GM12878 (cell line): ENCODE data around the gene PTPRD. TPM values are rescaled to one million over a fixed set of nuclear protein-coding genes. Genes with fewer than 3 reads are reported as not detected.

Experiments used
- ATAC-seq: fragments of 200-7000 bp; cut with Tn5 transposase; 3 replicates; pipeline ENCODE4 v1.9.1; 2020; ENCODE audit warnings: mild to moderate bottlenecking, moderate library complexity
- BruUV-seq: library from RNA; stranded (reverse); fragments of 400-500 nt; replicated peaks from 2 replicates; lab custom pipeline; 2021; lab: Mats Ljungman, UMichigan
- CTCF ChIA-PET: fragments of 300-600 bp; sonication (Branson Sonifier 250); formaldehyde crosslinking; extraction: SDS; loops from one replicate; lab custom pipeline; 2021; ENCODE audit warnings: inconsistent platforms; lab: Yijun Ruan, JAX
- POLR2A ChIA-PET: fragments of 350-600 bp; formaldehyde crosslinking; extraction: SDS; loops from one replicate; lab custom pipeline; 2021; ENCODE audit warnings: inconsistent platforms; lab: Charles Lee
- RAD21 ChIA-PET: fragments of 300-600 bp; sonication (Branson Sonifier 250); formaldehyde crosslinking; loops from one replicate; lab custom pipeline; 2023; ENCODE audit warnings: antibody characterized with exemption; ENCODE audit not compliant: unreplicated experiment; lab: Charles Lee
- SMC1A ChIA-PET: fragments of 300-600 bp; sonication (Branson Sonifier 250); formaldehyde crosslinking; loops from one replicate; lab custom pipeline; 2023; ENCODE audit not compliant: unreplicated experiment, uncharacterized antibody; lab: Charles Lee
- DNase-seq: peaks from one replicate; pipeline ENCODE4 v3.0.0-alpha.2; 2011; ENCODE audit warnings: low read depth, low spot score
- FAIRE-seq: peaks from 3 replicates; lab custom pipeline; 2011; peaks lifted over from hg19 to GRCh38; lab: Jason Lieb, UNC
- H2AFZ ChIP-seq: 2 replicates; pipeline ENCODE4 v1.6.0; 2011; ENCODE audit warnings: low read depth, low read length, control low read depth; ENCODE audit not compliant: control insufficient read depth
- H3K27ac ChIP-seq: 2 replicates; pipeline ENCODE4 v1.5.1; 2011; ENCODE audit warnings: control low read depth; ENCODE audit not compliant: control insufficient read depth, insufficient read depth
- H3K27me3 ChIP-seq, 2 experiments: replicated peaks in 1 of 2; 2 replicates each; pipeline versions ENCODE4 v1.6.0 to v1.6.1; 2011; ENCODE audit warnings: low read length in 1 of 2; ENCODE audit not compliant: control insufficient read depth in 2 of 2, insufficient read depth in 2 of 2
- H3K36me3 ChIP-seq, 2 experiments: 2 replicates each; pipeline ENCODE4 v1.5.1; 2011; ENCODE audit warnings: low read length in 1 of 2; ENCODE audit not compliant: control insufficient read depth in 2 of 2, insufficient read depth in 2 of 2
- H3K4me1 ChIP-seq: 2 replicates; pipeline ENCODE4 v1.6.1; 2011; ENCODE audit warnings: mild to moderate bottlenecking, low read length, moderate library complexity, mixed read lengths; ENCODE audit not compliant: control insufficient read depth, insufficient read depth
- H3K4me2 ChIP-seq: 2 replicates; pipeline ENCODE4 v1.6.0; 2011; ENCODE audit warnings: control low read depth; ENCODE audit not compliant: control insufficient read depth, insufficient read depth
- H3K4me3 ChIP-seq: fragments of 200-600 bp; sonication (generic); 2 replicates; pipeline ENCODE4 v1.5.1; 2016
- H3K79me2 ChIP-seq: 2 replicates; pipeline ENCODE4 v1.6.0; 2011; ENCODE audit warnings: low read length; ENCODE audit not compliant: control insufficient read depth, insufficient read depth
- H3K9ac ChIP-seq: 2 replicates; pipeline ENCODE4 v1.8.0; 2011; ENCODE audit warnings: low read length, control low read depth, mixed read lengths; ENCODE audit not compliant: control insufficient read depth, insufficient read depth
- H3K9me3 ChIP-seq: replicated peaks from 3 replicates; pipeline ENCODE4 v1.5.1; 2011; ENCODE audit warnings: mild to moderate bottlenecking, low read length; ENCODE audit not compliant: control insufficient read depth, insufficient read depth
- H4K20me1 ChIP-seq: 2 replicates; pipeline ENCODE4 v1.6.0; 2011; ENCODE audit not compliant: control insufficient read depth, insufficient read depth
- CHD4 ChIP-seq: fragments of 200-600 bp; sonication (generic); IDR thresholded peaks from 2 replicates; pipeline ENCODE4 v1.6.1; 2016; ENCODE audit warnings: mild to moderate bottlenecking
- EP300 ChIP-seq, 2 experiments: fragments of 150-350 bp in 1 of 2; IDR thresholded peaks; 2 replicates each; pipeline ENCODE4 v1.6.1; 2011 to 2012; ENCODE audit warnings: low read depth in 2 of 2, low read length in 2 of 2, borderline replicate concordance in 1 of 2, improper control_type of control experiment in 1 of 2, inconsistent platforms in 1 of 2; ENCODE audit not compliant: control insufficient read depth in 1 of 2
- KLF5 ChIP-seq: fragments of 450-650 bp; IDR thresholded peaks from 2 replicates; pipeline ENCODE4 v1.6.1; 2014; ENCODE audit warnings: mild to moderate bottlenecking; ENCODE audit not compliant: partially characterized antibody
- MEF2A ChIP-seq: IDR thresholded peaks from 2 replicates; pipeline ENCODE4 v1.6.1; 2011; ENCODE audit warnings: low read depth, mild to moderate bottlenecking, low read length, moderate library complexity; ENCODE audit not compliant: insufficient read depth
- TCF12 ChIP-seq: IDR thresholded peaks from 2 replicates; pipeline ENCODE4 v1.6.1; 2011; ENCODE audit warnings: low read depth, mild to moderate bottlenecking, low read length
- WGBS: methylation state at CpG from one replicate; pipeline ENCODE4 v1.1.6; 2016; ENCODE audit warnings: low lambda C conversion rate; ENCODE audit not compliant: insufficient replicate concordance, insufficient coverage; ENCODE audit errors: missing lambda C conversion rate; 5-methylcytosine and 5-hydroxymethylcytosine counted together
- in situ Hi-C: fragments of 300-500 bp; cut with MboI; formaldehyde crosslinking; loops from 9 replicates; pipeline ENCODE4 v1.14.3; 2018; ENCODE audit warnings: mixed read lengths
- intact Hi-C: fragments of 100-400 bp; cut with micrococcal nuclease; formaldehyde crosslinking; loops from one replicate; pipeline ENCODE4 v1.14.2; 2022; ENCODE audit not compliant: unreplicated experiment
- polyA plus RNA-seq, 11 experiments: library from polyadenylated mRNA; depleted of rRNA in 4 of 11; unstranded in 6 of 11; stranded (reverse) in 5 of 11; fragments of >200 nt; fragmentation: Nextera tagmentation in 4 of 11; fragmentation: Illumina TruSeq in 1 of 11; extraction: Ambion mirVana in 4 of 11; extraction: Trizol in 1 of 11; gene quantifications; 1 replicate in 1 of 11; 2 replicates in 10 of 11; pipeline versions ENCODE4 v1.2.1 to v1.2.3, GENCODE V29; 2011 to 2016; ENCODE audit warnings: inconsistent platforms in 2 of 11, missing spikeins in 2 of 11, low read depth in 1 of 11
- total RNA-seq, 4 experiments: library from RNA; depleted of rRNA in 3 of 4; stranded (reverse); fragments of >200 nt in 3 of 4; fragmentation: Illumina TruSeq in 1 of 4; extraction: Trizol in 1 of 4; gene quantifications; 2 replicates each; pipeline versions ENCODE4 v1.2.1 to v1.2.3, GENCODE V29; 2013 to 2021
- TF ChIP-seq, protein P1 (sequence below): IDR thresholded peaks from 2 replicates; pipeline ENCODE4 v1.6.1; 2011; ENCODE audit warnings: low read depth, mild to moderate bottlenecking, low read length, moderate library complexity, borderline replicate concordance; ENCODE audit errors: extremely low read depth

Gene PTPRD
- total and polyA plus RNA-seq, 10 of the 15 experiments (the other 5 are each of a cell fraction or from before 2014, with no cell fraction given), result under 0.01 to 0.05 (median 0.01) TPM; not detected in 7

DNA sequence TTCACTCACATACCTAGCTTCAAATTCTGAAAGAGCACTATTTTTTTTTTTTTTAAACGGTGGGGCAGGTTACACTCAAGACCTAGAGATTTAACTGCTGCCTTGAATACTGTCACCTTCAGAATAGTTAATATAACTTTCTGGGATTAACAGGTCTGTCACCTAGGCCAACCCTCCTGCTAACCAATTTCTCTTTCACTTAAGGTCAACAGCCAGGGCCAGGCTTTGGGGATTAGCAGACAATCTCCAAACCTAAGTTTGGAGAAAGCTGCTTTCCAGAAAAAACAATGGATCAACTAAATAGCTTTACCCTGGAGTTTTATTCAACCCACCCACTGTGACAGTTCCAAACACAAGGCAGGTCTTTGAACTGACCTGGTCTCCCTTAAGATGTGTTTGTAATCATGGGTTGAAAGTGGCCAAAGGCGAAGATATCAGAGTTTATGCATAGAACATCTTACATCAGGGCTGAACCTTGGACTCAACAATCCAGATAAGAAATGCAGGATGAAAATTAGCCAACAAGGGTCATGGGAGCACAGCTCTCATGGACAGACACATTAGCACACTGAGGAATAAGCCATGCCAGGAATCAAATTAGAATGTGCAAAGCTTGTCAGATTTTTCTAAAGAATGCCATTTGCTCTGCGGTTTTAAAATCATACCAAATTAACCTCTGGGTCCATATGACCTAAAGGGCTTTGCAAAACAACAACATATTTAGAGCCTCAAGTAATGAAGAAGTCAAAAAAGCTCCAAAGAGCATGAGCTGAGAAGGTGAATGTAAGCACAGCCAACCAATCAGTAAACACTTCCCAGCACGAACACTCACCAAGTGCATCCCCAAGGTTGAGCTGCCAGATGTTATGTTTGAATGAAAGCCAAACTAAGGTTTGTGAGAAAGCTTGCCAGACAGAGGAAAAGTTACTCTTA lies 2274.7 kb downstream of the PTPRD start:
- no peak for TF ChIP-seq EP300 (IDR thresholded peaks at IDR 0.05; ENCODE audit: borderline replicate concordance in 1 of 2, control insufficient read depth in 1 of 2, low read depth in 2 of 2, low read length in 2 of 2)
- TF ChIP-seq, protein P1, sequence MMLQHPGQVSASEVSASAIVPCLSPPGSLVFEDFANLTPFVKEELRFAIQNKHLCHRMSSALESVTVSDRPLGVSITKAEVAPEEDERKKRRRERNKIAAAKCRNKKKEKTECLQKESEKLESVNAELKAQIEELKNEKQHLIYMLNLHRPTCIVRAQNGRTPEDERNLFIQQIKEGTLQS, result no peak
- TF ChIP-seq CHD4, result no peak
- TF ChIP-seq TCF12, result no peak
- no peak for TF ChIP-seq MEF2A
- TF ChIP-seq KLF5, result no peak
- TF ChIP-seq, all 136 proteins: peak for 0
- Histone ChIP-seq H3K36me3 (no peaks in the 10 kb centered on the region), H2AFZ (no peak overlapping the region), H3K4me2 (no peak overlapping the region), H3K4me3 (no peak overlapping the region), H4K20me1 (no peaks in the 10 kb centered on the region), H3K9me3 (no peaks in the 10 kb centered on the region), H3K27me3 (no peaks in the 10 kb centered on the region), H3K79me2 (no peaks in the 10 kb centered on the region), H3K4me1 (no peaks in the 10 kb centered on the region), H3K27ac (no peak overlapping the region), H3K9ac (no peak overlapping the region)
- intact Hi-C loops, result no loop called here
- RAD21 ChIA-PET, result no interaction called here
- SMC1A ChIA-PET, result interaction anchor here (0.9 kb wide), 1 partner anchor 8 kb away, joined by 3 read pairs; no protein-coding TSS in a partner anchor
- FAIRE-seq (no peak), ATAC-seq (no peak), DNase-seq (no peak)
- CTCF ChIA-PET, result no interaction called here
- POLR2A ChIA-PET, result interaction anchor here (0.5 kb wide), 1 partner anchor 507 kb away, joined by 5 read pairs; no protein-coding TSS in a partner anchor
- WGBS, result 9% methylated on average over 4 of the region's 4 CpGs
- in situ Hi-C loops, result no loop called here
- BruUV-seq, result no TSS peak
